ENCODE measurements around the gene CLEC2L.

- no peak for TF ChIP-seq EZH2 (IDR thresholded peaks at IDR 0.05; ENCODE audit: low read depth, unreplicated experiment)
- TF ChIP-seq CTCF (conservative IDR thresholded peaks at IDR 0.05; ENCODE audit: low read depth in 2 of 2), result no peak
- no peak for TF ChIP-seq CREB1 (CRISPR knock-in tag; IDR thresholded peaks at IDR 0.05; ENCODE audit: low read depth)
- TF ChIP-seq REST (IDR thresholded peaks at IDR 0.05; ENCODE audit: unreplicated experiment), result no peak
- no peak for TF ChIP-seq POLR2AphosphoS5 (IDR thresholded peaks at IDR 0.05; ENCODE audit: low read depth)
Measured at GRCh38 chr7:139575338-139575680, 51.8 kb downstream of the CLEC2L start.

Measured in GM23338 (cell line).